Activated effector memory CD4-positive, alpha-beta T cell treated with Interleukin-2 at 50 U/mL for 16 hours (primary cell): Measurements from ENCODE around the gene SMC3.
A peak's percentile ranks its signal among the peaks of the same experiment; 100 is the strongest.
"Not testable (repeated sequence)": the region's sequence is repeated elsewhere in the genome, so short reads cannot be mapped to it uniquely, and the experiment has no call there.

ENCODE experiments used
- DNase-seq: peaks from one replicate; pipeline ENCODE4 v3.0.0-alpha.2; 2020

The SMC3 gene

GRCh38 chr10:110567201-110568054 lies at the start of gene SMC3:
Gene SMC3, plus strand, starts transcription at chr10:110567695. Its CDS starts 122 bp downstream, at chr10:110567817.
- DNase-seq, result peak; percentile 87

GRCh38 chr10:110522365-110522988 lies 45.0 kb upstream of the SMC3 start:
- no peak for DNase-seq

- no peak for DNase-seq
Measured at GRCh38 chr10:110523736-110524135, 43.8 kb upstream of the SMC3 start.

DNA sequence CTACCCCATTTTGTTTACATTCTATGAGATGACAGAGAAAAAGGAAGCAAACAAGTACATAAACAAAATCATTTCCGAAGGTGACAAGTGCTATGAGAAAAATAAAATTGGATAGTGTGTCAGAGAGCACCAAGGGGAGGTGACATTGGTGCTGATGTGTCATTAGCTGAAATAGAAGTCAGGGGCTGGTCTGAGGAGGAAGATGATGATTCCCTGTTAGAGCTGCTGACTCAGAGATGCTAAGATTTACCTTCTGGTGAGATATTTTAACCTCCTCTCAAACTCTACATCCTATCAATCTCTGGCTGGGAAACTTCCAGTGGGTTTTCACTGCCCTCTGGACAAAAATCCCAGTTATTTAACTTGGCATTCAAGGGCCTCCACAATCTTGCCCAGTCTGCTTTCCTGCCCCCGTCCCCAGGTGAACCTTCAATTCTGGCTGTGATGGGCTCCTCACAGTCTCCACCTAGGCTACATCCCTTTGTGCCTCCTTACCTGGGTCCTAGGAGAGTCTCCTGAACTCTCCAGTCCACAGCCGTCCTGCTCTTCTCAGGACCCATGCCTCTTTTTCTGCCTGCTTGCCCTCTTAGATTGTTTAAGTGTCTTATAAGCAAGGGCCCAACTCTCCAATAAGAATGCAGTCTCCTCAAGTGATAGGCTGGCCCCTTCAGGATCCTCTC lies 43.2 kb upstream of the SMC3 start:
- no peak for DNase-seq

DNA sequence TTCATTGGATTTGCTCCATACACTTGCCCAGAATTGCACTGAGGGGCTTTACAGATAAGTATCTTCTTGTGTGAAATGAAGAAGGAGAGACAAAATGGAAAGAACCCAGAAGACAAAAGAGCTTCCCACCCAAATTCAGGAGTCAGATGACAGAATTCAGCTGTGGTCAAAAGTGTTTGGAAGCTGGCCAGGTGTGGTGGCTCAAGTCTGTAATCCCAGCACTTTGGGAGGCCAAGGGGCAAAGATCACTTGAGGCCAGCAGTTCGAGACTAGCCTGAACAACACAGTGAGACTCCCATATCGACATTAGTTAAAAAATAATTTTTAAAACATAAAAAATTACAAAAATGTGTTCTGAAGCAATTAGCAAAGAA lies 42.6 kb upstream of the SMC3 start:
- no peak for DNase-seq

DNA sequence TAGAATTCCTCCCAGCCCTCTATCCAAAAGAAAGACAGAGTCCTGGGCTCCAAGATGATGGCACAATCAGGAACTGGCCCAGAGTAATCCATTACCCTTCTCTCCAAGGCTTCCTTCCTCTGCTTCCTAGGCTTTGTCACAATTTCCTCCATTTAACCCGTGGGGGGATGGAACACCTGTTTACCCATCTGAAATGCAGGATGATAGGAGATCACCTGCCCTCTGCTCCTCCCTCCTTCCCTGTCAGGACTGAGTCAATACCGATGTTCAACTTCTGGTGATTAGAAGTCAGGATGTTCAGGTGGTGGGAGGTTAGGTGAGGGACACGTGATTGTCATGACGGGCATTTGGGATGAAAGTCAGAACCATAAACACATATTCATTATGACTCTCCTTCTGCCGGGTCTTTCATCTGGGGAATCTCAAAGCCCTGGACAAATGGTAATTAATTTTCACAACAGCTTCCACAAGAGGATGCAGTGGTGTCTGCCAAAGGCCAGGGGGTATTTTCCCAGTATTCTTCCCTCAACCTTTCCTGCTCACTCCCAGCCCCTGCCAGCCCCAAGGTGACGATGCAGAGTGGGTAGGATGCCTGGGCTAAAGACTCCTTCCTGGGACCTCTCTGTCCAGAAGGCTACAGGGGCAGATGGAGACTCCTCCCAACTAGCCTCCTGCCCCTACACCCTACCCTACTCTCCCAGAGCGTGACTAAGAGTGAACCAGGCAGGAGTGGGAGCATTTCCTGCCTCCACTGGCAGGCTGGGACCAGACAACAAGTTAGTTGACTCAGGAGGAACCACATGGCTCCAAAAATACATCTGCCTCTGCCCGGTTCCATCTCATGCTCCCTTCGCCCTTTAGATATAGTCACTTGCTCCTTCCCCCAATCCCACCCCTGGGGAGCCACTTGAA lies 41.9 kb upstream of the SMC3 start:
- DNase-seq, result no peak

- no peak for DNase-seq
Measured at GRCh38 chr10:110527731-110528171, 39.7 kb upstream of the SMC3 start.

GRCh38 chr10:110528224-110528996 lies 39.1 kb upstream of the SMC3 start:
- DNase-seq, result no peak

- DNase-seq, result not testable (repeated sequence)
Measured at GRCh38 chr10:110528997-110529524, 38.4 kb upstream of the SMC3 start.

- DNase-seq, result no peak
Measured at GRCh38 chr10:110529596-110530011, 37.9 kb upstream of the SMC3 start.

DNA sequence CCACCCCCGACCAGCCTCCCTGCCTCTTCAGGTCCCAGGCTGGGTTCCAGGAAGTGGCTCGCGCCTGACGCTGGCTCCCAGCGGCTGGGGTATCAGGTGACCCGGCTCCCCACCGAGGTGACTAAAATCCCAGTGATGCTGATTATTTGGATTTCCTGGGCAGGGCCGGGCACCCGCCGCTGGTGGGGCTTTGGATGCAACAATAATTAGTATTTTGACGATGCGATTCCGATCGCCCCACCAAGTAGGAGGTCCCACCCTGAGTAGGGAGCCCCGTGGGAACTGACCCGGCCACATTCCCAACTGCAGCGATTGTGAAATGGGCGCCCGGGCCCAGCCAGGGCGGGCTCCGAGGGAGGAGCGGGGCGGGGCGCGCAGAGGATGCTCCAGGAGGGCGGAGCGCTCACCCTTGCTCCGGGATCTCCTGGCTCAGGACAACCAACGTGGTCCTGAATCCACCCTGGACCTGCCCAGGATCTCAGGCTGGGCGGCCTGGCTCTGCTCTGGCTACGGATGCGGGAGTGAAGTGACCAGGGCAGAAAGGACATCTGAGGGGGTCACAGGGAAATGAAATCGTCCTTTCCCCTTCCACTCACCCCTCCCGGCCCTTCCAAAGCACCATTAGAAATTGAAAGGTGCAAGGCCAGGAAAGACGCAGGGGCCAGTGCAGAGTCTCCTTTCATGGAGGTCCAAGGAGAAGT lies 37.2 kb upstream of the SMC3 start:
- DNase-seq, result no peak

DNA sequence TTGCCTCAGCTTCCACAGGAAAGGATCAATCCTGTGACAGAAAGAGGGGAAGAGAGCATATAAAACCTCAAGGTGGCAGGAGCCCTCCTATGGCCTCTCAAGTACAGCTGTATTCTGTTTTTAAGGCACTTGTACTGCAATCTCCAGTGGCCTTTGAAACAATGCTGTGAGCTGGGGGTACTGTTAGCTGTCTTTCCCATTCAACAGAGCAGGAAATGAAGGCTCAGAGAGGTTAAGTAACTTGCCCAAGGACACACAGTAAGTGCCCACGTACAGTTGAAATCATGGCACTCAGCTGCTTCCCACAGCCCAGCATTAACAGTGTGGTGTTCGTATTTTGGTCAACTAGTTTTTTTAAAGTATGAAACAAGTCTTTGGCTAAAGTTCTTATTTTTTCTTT lies 35.8 kb upstream of the SMC3 start:
- DNase-seq, result no peak

DNA sequence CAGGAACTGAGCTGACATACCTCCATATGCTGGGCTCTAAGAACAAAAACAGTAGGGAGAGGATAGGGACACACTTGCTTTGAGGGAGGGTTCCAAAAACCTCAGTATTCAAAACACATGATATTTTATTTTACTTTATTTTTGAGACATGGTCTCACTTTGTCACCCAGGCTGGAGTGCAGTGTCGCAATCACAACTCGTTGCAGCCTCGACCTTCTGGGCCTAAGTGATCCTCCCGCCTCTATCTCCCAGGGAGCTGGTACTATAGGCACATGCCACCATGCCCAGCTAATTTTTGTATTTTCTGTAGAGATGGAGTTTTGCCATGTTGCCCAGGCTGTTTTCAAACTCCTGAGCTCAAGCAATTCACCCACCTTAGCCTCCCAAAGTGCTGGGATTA lies 34.9 kb upstream of the SMC3 start:
- DNase-seq, result not testable (repeated sequence)

GRCh38 chr10:110533149-110533548 lies 34.3 kb upstream of the SMC3 start:
- DNase-seq, result no peak

- no peak for DNase-seq
Measured at GRCh38 chr10:110534571-110534970, 32.9 kb upstream of the SMC3 start.

GRCh38 chr10:110535958-110536891 lies 31.3 kb upstream of the SMC3 start:
- peak; percentile 28 for DNase-seq

DNA sequence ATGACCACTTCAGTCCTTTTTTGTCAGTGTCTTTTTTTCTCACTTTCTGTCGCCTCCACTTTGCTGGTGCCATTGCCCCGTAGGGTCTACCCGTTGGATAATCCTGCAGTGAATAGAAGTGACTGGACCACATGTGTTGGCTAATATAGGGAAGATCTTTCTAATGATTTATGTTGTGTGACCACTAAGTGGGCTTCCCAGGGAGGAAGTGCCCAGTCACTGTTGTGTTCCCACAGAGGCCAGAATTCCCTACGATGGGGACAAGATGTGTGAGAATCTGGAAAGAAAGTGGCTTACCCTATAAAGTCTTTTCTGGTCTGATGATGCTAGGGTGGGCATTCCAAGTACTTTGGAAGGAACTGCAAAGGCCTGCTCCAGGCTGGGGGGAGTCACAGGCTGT lies 28.4 kb upstream of the SMC3 start:
- no peak for DNase-seq

DNA sequence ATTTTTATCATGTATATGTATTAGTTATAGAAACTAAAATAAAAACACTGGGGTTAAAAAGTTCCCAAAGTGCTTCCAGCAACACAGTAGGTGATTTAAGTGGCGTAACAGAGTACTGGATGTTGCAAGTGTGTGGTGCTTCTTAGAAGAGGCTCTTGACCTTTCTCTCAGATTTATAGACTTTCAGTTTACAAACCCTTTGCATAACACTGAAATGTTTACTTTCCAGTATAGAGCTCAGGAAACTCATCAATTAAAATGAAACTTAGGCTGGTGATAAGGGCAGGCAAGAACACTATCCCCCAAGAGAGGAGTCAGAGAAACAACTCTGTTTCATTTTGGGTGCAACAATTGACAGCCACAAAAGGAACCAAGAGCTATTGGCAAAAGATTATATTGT lies 27.5 kb upstream of the SMC3 start:
- DNase-seq, result no peak

DNA sequence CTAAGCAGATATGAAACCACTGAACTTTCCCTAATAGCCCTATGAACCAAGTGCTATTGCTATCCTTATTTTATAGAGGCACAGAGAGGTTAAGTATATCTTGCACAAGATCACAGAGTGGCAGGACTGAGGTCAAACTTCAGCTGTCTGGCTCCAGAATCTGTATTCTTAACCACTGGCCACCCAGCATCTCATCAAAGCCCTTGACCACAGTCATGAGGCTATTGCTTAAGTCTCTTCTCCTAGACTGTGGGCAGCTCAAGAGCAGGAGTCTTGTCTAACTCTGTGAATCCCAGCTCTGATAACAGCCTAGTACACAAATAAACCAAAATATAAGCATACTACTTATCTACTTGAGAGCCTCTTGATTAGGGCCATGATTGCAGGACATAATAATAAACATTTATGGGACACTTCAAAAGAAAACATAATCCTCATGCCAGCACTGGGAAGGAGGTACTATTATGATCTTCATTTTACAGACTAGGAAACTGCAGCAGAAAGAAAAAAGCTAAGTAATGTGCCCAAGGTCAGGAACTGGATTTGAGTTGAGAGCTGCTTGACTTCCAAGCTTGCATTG lies 22.4 kb upstream of the SMC3 start:
- DNase-seq, result no peak
